ENCODE measurements around the gene B9D1.

The B9D1 gene

DNA sequence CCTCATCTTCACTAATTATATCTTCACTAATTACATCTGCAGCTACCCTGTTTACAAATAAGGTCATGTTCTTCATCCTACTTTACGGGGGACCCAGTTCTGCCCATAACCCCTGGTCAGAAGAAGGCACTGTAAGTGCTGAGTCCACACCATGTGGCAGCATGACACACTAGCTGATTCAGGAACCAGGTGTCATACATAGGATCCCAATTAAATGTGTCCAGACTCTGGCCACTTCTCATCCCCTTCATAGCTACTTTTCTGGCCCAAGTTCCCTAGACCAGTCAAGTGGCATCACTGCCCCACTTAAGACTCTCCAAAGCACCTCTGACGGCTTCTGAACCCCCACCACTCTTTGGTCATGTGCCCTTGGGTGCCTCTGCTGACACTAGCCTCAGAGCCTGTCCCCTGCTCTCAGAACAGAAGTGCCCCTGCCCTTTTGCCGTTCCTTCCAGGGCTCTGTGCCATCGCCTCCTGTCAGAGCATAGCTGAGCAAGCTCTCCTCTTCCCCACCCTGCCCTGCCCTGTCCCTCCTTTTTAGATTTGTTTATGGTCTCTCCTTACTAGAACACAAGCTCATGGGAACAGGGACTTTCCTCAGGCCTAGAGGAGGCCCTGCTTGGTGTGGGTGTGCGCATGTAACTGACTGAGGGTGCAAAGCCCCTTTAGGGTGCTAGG is 61.1 kb downstream of the B9D1 start:
- no peak for DNase-seq

DNA sequence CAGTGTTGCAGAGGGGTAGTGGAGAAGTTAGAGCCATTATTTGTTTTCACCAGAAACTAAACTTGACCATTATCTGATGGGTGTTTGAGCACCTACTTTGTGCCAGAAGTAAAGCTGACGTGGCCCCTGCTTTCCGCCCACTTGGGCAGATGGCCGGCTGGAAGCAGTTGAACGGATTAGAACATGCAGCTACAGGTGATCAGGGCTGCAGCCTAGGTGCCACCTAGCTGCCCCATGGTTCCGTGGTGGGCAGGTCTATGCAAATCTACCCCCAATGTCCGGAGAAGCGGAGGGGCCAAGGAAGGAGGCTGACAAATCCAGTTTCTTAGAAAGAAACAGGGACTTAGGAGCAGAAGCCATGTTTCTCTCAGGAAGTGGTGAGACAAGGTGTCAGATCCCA is 62.7 kb downstream of the B9D1 start:
- DNase-seq, result no peak

- DNase-seq, result no peak
Measured at GRCh38 chr17:19299214-19299747, 63.2 kb downstream of the B9D1 start.

DNA sequence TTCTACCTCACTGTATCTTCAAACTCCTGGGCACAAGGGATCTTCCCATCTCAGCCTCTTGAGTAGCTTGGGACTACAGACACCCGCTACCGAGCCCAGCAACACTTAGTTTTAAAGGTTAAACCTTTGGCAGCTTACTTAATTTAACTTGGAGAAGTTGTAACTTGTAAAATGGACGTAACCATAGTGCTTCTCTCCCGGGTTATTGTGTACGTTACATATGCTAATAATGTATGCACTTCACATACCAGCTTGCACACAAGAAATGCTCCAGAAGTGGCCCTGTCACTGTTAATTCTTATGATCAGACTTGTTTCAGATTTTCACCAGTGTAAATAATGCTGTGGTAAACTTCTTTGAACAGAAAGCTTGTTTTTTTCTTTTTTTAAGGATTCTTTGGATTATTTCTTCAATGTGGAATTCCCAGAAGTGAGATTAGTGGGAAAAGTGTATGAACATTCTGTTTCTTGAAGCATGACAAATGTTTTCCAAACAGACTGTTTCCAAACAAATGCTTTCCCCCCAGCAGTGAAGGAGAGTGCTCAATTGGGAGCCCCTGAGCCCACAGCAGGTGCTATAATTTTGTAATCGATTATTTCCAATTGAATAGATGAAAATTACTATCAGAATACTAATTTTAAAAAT is 63.8 kb downstream of the B9D1 start:
- DNase-seq, result no peak

GRCh38 chr17:19296786-19297778 is 65.4 kb downstream of the B9D1 start:
- no peak for DNase-seq

DNA sequence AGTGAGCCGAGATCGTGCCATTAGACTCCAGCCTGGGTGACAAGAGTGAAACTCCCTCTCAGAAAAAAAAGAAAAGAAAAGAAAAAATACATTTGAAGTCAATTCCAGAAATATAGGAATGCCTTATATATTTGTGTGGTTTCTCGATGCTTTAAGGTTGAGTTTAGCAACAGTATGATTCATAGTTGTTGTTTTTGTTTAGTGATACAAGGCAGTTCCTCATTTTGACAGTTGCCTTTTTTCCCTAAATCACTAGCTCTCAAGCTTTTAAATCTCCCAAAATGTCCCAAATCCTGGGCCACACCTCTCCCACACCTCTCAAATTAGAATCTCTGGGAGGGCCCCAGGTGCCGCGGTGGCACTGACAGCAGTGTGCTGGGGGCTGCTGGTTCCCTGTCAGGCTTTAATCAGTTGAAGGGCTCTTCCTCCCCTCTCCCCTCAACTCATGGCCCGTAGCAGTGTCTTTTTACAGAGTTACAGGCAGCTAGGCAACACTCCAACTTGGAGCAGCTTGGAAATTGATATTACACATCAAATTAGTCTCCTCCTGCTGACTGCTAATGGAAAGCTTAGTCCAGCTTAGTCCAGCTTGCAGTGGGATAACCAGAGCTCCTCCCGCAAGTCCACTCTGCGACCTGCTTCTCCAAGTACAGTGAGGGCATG is 66.9 kb downstream of the B9D1 start:
- DNase-seq, result no peak

GRCh38 chr17:19294443-19294842 is 68.1 kb downstream of the B9D1 start:
- no peak for DNase-seq
